ENCODE data around the gene LRBA.
"Not testable (repeated sequence)": the region's sequence is repeated elsewhere in the genome, so short reads cannot be mapped to it uniquely, and the experiment has no call there.

The LRBA gene

DNA sequence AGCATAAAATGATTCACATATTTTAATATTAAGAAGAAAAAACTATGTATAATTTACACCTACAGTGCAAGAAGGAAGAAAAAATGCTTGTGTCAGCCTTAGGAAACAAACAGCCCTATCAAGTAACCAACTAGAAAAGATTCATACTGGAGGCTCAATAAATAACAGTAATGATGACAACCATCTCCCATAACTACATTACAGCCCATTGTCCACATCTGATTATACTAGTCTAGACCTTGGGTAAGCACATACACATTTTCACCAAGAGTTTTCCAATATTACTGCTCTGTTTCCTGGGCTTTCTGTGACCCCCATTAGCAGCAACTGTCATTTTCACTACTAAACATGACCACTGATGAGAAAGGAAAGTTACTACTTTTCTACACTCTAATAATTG, 263.4 kb downstream of the LRBA start:
- no peak for FAIRE-seq

GRCh38 chr4:150750824-150751223, 264.3 kb downstream of the LRBA start:
- FAIRE-seq (no peak), DNase-seq (ENCODE audit: insufficient read length, low spot score) (no peak)

More for the DNA sequence above, 263.4 kb downstream of the LRBA start:
- DNase-seq (ENCODE audit: insufficient read length, low spot score), result no peak

DNA sequence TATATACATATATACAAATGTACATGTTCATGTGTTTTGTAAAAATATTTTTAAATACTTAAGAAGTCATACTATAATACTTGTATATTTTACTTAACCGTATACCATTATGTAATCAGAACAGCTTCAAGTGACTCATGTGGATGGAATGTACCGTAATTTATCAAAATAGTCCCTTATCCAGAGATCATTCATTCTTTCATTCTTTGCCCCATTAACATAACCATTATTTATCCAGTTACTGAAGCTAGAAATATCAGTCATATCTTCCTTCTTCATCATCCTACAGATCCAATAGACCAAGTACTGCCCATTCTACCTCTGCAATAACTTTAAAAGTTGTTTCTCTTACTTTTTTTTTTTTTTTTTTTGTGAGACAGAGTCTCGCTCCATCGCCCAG, 268.9 kb downstream of the LRBA start:
- DNase-seq (ENCODE audit: insufficient read length, low spot score) (no peak), FAIRE-seq (no peak)

- DNase-seq (ENCODE audit: insufficient read length, low spot score) (no peak), FAIRE-seq (no peak)
Observed at GRCh38 chr4:150744570-150744969, 270.5 kb downstream of the LRBA start.

DNA sequence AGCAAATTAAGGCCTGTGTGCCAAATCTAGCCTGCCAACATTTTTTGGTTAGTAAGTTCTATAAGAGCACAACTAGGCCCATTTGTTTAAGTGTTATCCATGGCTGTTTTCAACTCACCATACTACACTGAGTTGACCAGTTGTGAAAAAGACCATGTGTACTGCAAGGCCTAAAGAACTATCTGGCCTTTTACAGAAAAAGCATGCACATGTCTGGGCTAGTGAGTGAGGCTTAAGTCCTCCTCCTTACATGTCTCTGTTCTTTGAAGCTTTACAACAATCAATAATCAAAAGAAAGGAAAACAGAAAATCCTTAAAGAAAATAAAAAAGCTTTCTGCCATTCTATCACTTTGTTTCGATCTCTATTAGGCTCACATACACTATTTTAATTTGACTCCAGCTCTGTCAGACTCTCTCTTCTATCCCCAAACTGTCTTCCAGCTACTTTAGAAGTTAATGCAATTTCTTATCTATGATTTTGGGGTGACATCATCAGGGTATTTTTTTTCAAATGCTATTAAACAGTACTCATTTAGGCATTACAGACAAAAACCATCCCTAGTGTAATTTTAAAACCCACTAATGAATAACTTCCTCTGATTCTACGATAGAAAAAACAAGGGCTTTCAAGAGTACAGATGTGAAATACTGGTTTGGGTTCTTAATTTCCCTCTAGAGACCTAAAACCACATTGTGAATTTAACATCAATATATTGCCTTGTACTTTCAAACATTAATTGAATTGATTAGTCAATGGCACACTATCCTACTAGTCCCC, 271.3 kb downstream of the LRBA start:
- FAIRE-seq (peak; percentile 84), DNase-seq (ENCODE audit: insufficient read length, low spot score) (no peak)

- not testable (repeated sequence) for DNase-seq (ENCODE audit: insufficient read length, low spot score); FAIRE-seq
Observed at GRCh38 chr4:150742930-150743329, 272.2 kb downstream of the LRBA start.

DNA sequence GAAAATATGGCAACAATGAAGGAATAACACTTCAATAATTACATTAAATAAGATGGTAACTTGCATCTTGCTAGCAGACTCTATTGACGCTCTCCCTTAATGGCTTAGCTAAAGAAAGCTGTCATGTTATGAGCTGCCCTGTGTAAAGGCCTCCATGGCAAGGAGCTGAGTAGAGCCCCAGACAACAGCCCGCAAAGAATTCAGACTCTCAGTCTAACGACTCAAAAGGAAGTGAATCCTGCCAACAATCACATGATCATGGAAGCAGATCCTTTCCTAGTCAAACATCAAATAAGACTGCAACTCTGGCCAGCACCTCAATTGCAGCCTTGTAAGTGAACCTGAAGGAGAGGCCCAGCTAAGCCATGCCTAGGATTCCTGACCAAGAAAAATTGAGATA, 275.5 kb downstream of the LRBA start:
- FAIRE-seq (no peak), DNase-seq (ENCODE audit: insufficient read length, low spot score) (no peak)

GRCh38 chr4:150725957-150726523, 289.0 kb downstream of the LRBA start:
- no peak for DNase-seq (ENCODE audit: insufficient read length, low spot score)
- FAIRE-seq, result peak; percentile 33

DNA sequence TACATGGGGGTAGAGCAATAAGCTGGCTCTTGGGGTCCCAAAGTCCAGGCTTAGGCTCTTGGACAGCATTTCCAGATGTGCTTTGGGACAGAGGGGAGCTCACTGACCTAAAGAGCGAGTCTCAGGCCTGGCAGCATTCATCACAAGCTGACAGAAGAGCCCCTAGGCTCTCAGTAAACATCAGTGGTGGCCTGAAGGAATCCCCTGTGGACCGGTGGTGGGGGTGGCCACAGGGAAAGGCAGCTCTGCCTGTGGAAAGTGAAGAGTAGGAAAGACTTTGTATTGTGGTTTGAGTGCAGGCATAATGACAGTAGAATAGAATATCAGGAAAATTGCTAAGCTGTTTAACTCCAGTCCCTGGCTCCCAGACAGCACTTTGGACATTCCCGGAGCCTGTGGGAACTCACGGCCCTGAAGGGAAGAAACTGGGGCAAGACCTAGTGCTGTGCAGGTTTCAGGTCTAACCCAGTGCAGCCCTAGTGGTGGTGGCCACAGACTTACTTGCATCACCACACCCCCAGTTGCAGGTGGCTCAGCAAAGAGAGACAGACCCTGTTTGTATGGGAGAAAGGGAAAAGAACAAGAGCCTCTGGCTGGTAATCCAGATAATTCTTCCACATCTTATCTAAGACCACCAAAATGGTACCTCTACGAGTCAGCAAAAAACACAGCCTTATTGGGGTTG, 291.2 kb downstream of the LRBA start:
- no peak for DNase-seq (ENCODE audit: insufficient read length, low spot score)
- FAIRE-seq, result no peak

DNA sequence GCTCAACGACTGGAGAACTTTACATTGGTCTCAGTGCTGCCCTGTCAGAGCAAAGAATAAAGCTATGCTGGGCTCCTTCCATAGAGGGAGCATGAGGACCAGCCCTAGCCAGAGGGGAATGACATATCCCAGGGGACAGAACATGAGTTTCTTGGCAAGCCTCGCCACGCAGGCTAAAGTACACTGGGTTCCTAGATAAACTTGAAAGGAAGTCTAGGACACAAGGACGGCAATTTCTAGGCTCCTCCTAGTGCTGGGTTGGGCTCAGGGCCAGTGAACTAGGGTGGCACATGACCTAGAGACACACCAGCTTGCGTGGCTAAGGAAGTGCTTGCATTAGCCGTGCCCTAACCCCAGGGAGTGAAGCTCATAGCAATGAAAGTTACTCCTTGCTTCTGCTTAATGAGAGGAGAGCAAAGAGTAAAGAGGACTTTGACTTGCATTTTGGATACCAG, 292.1 kb downstream of the LRBA start:
- FAIRE-seq (no peak), DNase-seq (ENCODE audit: insufficient read length, low spot score) (no peak)

- FAIRE-seq, result peak; percentile 57
Observed at GRCh38 chr4:150720973-150721518, 294.0 kb downstream of the LRBA start.

DNA sequence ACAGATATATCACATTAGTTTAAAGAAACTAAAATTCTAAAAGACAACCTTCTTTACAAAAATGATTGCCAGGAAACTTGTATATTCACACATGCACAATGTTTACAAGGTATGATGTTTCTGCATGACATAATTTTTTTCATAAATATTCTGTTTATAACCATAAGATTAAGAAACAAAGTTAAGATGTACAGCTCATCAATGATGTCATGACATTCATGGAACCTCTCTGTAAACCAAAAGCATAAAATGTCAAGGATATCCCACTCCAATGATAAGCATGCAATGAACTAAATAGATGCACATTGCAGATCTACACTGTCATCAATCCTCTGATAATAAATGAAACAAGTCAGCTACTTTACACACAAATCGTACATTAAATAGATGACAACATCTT, 297.1 kb downstream of the LRBA start:
- no peak for DNase-seq (ENCODE audit: insufficient read length, low spot score)
- no peak for FAIRE-seq

More at GRCh38 chr4:150720973-150721518, 294.0 kb downstream of the LRBA start:
- no peak for DNase-seq (ENCODE audit: insufficient read length, low spot score)

DNA sequence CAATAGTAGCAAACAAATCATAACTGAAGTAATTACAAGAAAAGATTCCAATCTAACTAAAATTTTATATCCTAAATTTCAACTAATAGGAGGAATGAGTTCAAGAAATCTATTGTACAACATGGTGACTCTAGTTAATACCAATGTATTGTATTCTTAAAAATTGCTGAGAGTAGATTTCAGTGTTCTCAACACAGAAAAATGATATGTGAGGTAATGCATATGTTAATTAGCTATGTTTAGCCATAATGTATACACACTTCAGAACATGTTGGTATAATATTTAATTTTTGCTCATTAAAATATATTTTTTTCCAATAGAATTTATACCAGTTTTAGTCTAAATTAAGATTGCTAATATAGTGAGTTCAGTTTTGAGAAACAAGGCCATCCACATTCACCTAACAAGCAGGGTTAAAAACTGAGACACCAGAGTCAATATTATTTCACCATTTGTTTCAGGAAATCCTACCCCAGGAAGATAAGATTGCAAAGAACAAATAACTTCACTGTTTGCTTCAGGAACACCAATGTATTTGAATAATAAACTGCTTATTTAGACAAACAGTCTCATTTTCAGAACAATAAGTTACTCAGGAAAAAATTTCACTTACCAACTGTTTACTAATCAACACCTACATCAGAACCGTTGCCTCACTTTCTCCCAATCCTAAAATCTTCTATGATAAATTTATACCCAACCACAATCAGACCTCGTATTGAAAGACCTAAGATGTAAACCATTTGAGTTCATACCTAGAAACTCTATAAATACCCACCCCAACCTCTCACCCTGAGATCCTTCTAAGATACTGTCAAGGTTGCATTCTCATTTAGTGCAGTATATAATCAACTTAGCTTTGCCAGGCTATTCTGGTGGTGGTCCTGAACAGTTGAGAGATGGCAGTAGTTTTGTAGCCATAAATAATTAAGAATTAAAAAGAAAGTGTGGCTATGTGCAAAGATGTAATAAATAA, 300.3 kb downstream of the LRBA start:
- no peak for DNase-seq (ENCODE audit: insufficient read length, low spot score)
- no peak for FAIRE-seq

DNA sequence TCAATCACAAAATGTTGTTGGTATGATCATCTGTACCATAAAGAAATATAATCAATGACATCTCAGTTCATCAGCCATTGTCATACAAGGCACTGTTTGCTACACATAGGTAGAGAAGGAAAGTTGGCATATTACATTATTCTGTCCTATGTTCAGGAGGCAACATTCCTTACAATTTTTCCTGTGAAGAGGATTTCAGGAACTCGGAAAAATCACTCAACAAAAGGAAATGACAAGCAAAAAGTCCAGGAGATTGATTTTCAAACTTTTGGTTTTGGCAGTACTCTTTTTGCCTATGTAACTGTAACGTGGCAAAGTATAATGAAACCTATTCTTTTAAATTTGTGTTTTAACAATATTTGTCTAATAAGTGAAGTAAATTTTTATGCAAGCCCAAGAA, 301.8 kb downstream of the LRBA start:
- FAIRE-seq (no peak), DNase-seq (ENCODE audit: insufficient read length, low spot score) (no peak)

- no peak for FAIRE-seq
Observed at GRCh38 chr4:150710770-150711375, 304.2 kb downstream of the LRBA start.

DNA sequence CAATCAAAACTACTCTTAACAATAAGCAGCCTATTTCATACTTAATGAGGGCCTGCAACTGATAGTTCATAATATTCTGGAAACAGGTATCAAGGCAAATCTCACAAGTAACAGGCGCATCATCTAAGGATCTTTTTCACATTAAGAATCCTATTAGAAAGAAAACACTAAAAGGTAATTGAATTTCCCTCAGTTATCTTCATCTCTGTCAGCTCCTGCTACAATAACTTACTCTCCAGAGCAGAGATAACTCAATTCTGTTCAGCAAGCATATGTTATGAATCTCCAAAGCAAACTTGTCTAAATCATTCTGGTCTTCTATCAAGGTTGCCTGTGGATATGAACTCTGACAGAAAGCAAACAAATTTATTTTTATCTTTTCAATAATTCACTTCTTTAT, 307.1 kb downstream of the LRBA start:
- FAIRE-seq (no peak), DNase-seq (ENCODE audit: insufficient read length, low spot score) (no peak)

More at GRCh38 chr4:150710770-150711375, 304.2 kb downstream of the LRBA start:
- no peak for DNase-seq (ENCODE audit: insufficient read length, low spot score)

GRCh38 chr4:150699599-150699998, 315.5 kb downstream of the LRBA start:
- DNase-seq (ENCODE audit: insufficient read length, low spot score) (no peak), FAIRE-seq (no peak)

DNA sequence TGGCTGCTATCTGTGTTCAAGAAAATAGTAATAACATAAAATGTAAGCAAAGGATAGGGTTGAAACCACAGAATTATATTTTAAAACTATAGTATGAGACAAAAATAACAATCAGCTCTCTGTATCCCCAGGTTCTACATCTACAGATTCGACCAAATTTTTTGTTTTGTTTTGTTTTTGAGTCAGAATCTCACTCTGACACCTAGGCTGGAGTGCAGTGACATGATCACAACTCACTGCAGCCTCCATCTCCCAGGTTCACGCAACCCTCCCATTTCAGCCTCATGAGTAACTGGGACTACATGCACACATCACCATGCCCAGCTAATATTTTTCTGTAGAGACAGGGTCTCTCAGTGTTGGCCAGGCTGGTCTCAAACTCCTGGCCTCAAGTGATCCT, 319.9 kb downstream of the LRBA start:
- FAIRE-seq, result no peak
- DNase-seq (ENCODE audit: insufficient read length, low spot score), result no peak

- FAIRE-seq (no peak), DNase-seq (ENCODE audit: insufficient read length, low spot score) (no peak)
Observed at GRCh38 chr4:150694438-150694837, 320.6 kb downstream of the LRBA start.
